Neuron (in vitro differentiated cells): ENCODE results near the gene PPDPF.
"Not testable (repeated sequence)": the region's sequence is repeated elsewhere in the genome, so short reads cannot be mapped to it uniquely, and the experiment has no call there.

Experiments
- H2AFZ ChIP-seq: one replicate; pipeline ENCODE4 v1.6.1; 2013; ENCODE audit warnings: low read depth, mild to moderate bottlenecking, inconsistent platforms, low read length, moderate library complexity
- H3K27me3 ChIP-seq: one replicate; pipeline ENCODE4 v1.6.1; 2013; ENCODE audit warnings: low read length; ENCODE audit not compliant: insufficient read depth
- H3K36me3 ChIP-seq: one replicate; pipeline ENCODE4 v1.6.1; 2013; ENCODE audit warnings: low read length; ENCODE audit not compliant: insufficient read depth
- H3K4me1 ChIP-seq: one replicate; pipeline ENCODE4 v1.6.1; 2013; ENCODE audit warnings: low read length; ENCODE audit not compliant: insufficient read depth
- H3K4me3 ChIP-seq: 2 replicates; pipeline ENCODE4 v1.5.1; 2013; ENCODE audit warnings: mild to moderate bottlenecking, low read length, moderate library complexity
- H3K9me3 ChIP-seq: one replicate; pipeline ENCODE4 v1.6.1; 2013; ENCODE audit warnings: low read length

The PPDPF gene

GRCh38 chr20:63568986-63569949 lies 48.7 kb downstream of the PPDPF start:
- Histone ChIP-seq H3K9me3 (no peaks in the 10 kb centered on the region), H3K36me3 (no peaks in the 10 kb centered on the region), H3K4me1 (peaks cover 7% of the 10 kb centered on the region), H3K27me3 (no peaks in the 10 kb centered on the region), H3K4me3 (no peak overlapping the region), H2AFZ (no peak overlapping the region)

- Histone ChIP-seq H3K36me3 (no peaks in the 10 kb centered on the region), H3K4me3 (no peak overlapping the region), H3K27me3 (no peaks in the 10 kb centered on the region), H3K4me1 (peaks cover 10% of the 10 kb centered on the region), H2AFZ (no peak overlapping the region), H3K9me3 (no peaks in the 10 kb centered on the region)
Observed at GRCh38 chr20:63570281-63571086, 49.9 kb downstream of the PPDPF start.

GRCh38 chr20:63571087-63571478 lies 50.5 kb downstream of the PPDPF start:
- not testable (repeated sequence) for H3K4me3 ChIP-seq, H2AFZ ChIP-seq, H3K9me3 ChIP-seq, H3K27me3 ChIP-seq, H3K36me3 ChIP-seq
- H3K4me1 ChIP-seq = peaks cover 10% of the 10 kb centered on the region
